Testis (tissue), 2 donors: ENCODE data around the gene HBQ1.

Experiments used
- POLR2A ChIP-seq: fragments of 450-650 bp; IDR thresholded peaks from one replicate; pipeline ENCODE4 v1.6.1; 2017; ENCODE audit warnings: antibody characterized with exemption, mild to moderate bottlenecking, moderate library complexity
- TF ChIP-seq, protein P1 (sequence below), 3 experiments: fragments of 450-650 bp in 2 of 3; fragments of 200-600 bp in 1 of 3; sonication (generic) in 1 of 3; IDR thresholded peaks; one replicate each; pipeline ENCODE4 v1.5.1; 2016 to 2019; ENCODE audit warnings: antibody characterized with exemption in 3 of 3, mild to moderate bottlenecking in 2 of 3, moderate library complexity in 1 of 3

GRCh38 chr16:143047-143446, 37.2 kb upstream of the HBQ1 start:
- no peak for TF ChIP-seq POLR2A
- TF ChIP-seq, protein P1, sequence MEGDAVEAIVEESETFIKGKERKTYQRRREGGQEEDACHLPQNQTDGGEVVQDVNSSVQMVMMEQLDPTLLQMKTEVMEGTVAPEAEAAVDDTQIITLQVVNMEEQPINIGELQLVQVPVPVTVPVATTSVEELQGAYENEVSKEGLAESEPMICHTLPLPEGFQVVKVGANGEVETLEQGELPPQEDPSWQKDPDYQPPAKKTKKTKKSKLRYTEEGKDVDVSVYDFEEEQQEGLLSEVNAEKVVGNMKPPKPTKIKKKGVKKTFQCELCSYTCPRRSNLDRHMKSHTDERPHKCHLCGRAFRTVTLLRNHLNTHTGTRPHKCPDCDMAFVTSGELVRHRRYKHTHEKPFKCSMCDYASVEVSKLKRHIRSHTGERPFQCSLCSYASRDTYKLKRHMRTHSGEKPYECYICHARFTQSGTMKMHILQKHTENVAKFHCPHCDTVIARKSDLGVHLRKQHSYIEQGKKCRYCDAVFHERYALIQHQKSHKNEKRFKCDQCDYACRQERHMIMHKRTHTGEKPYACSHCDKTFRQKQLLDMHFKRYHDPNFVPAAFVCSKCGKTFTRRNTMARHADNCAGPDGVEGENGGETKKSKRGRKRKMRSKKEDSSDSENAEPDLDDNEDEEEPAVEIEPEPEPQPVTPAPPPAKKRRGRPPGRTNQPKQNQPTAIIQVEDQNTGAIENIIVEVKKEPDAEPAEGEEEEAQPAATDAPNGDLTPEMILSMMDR (IDR thresholded peaks at IDR 0.05): no peak
